ENCODE measurements around the gene PTGIS.
A peak's percentile ranks its signal among the peaks of the same experiment; 100 is the strongest.

The PTGIS gene

GRCh38 chr20:49516916-49517804 is 50.8 kb downstream of the PTGIS start:
- no peak for TF ChIP-seq Cebpa-rat (IDR thresholded peaks at IDR 0.05)
- no peaks in the 10 kb centered on the region for H3K27me3 ChIP-seq
- H3K9ac ChIP-seq, result no peak overlapping the region
- H3K4me1 ChIP-seq, result 0 out of 20 replicates have a peak, but pooled peaks cover 0 to 5% (median 0%) of the 10 kb centered on the region in 10 experiments
- H3K9me3 ChIP-seq (replicated peaks in 1 of 11), result no peaks in the 10 kb centered on the region
- H3K36me3 ChIP-seq, result no peaks in the 10 kb centered on the region
- H3K4me3 ChIP-seq, result no peak overlapping the region
- no peaks in the 10 kb centered on the region for H4K20me1 ChIP-seq
- no peak overlapping the region for H3K27ac ChIP-seq
- 0 out of 22 replicates have a peak overlapping the region, but pooled peaks of 1 of the 11 experiments have one; percentile 9 for H3K4me2 ChIP-seq

- H3K4me3 ChIP-seq, result no peak overlapping the region
- H3K27me3 ChIP-seq, result no peaks in the 10 kb centered on the region
- H3K36me3 ChIP-seq, result no peaks in the 10 kb centered on the region
- no peaks in the 10 kb centered on the region for H3K9me3 ChIP-seq (replicated peaks in 1 of 11)
- no peak overlapping the region for H3K4me2 ChIP-seq
- H3K9ac ChIP-seq, result no peak overlapping the region
- peaks cover 0 to 5% (median 4%) of the 10 kb centered on the region in 10 experiments; a peak in 7 of 20 replicates for H3K4me1 ChIP-seq
- no peaks in the 10 kb centered on the region for H4K20me1 ChIP-seq
- no peak overlapping the region for H3K27ac ChIP-seq
- no peak for TF ChIP-seq Cebpa-rat (IDR thresholded peaks at IDR 0.05)
These were observed 52.4 kb downstream of the PTGIS start for GRCh38 chr20:49515586-49515985.

- no peak overlapping the region for H3K4me3 ChIP-seq
These were observed 54.4 kb downstream of the PTGIS start for GRCh38 chr20:49513517-49513916.

GRCh38 chr20:49513009-49513408 is 54.9 kb downstream of the PTGIS start:
- no peak overlapping the region for H3K9ac ChIP-seq
- no peaks in the 10 kb centered on the region; a peak in 1 of 22 replicates for H4K20me1 ChIP-seq
- no peak overlapping the region for H3K27ac ChIP-seq
- no peak overlapping the region for H3K4me3 ChIP-seq
- no peaks in the 10 kb centered on the region for H3K9me3 ChIP-seq (replicated peaks in 1 of 11)
- no peaks in the 10 kb centered on the region for H3K27me3 ChIP-seq
- no peak overlapping the region for H3K4me2 ChIP-seq
- TF ChIP-seq Cebpa-rat (IDR thresholded peaks at IDR 0.05), result no peak
- no peaks in the 10 kb centered on the region for H3K36me3 ChIP-seq
- peaks cover 0 to 22% (median 14%) of the 10 kb centered on the region in 10 experiments; a peak in 16 of 20 replicates for H3K4me1 ChIP-seq

More at GRCh38 chr20:49513517-49513916, 54.4 kb downstream of the PTGIS start:
- Histone ChIP-seq H3K36me3 (no peaks in the 10 kb centered on the region), H3K9me3 (replicated peaks in 1 of 11) (no peaks in the 10 kb centered on the region), H3K9ac (no peak overlapping the region), H3K4me2 (no peak overlapping the region), H4K20me1 (no peaks in the 10 kb centered on the region), H3K4me1 (peaks cover 0 to 17% (median 9%) of the 10 kb centered on the region in 10 experiments; a peak in 14 of 20 replicates), H3K27ac (no peak overlapping the region), H3K27me3 (no peaks in the 10 kb centered on the region)
- no peak for TF ChIP-seq Cebpa-rat (IDR thresholded peaks at IDR 0.05)

GRCh38 chr20:49511788-49512525 is 56.0 kb downstream of the PTGIS start:
- peaks cover 0 to 32% (median 23%) of the 10 kb centered on the region in 10 experiments; a peak in 16 of 20 replicates for H3K4me1 ChIP-seq
- H3K36me3 ChIP-seq, result no peaks in the 10 kb centered on the region
- no peak overlapping the region for H3K4me3 ChIP-seq
- H3K4me2 ChIP-seq, result no peak overlapping the region
- no peak overlapping the region for H3K9ac ChIP-seq
- no peak overlapping the region for H3K27ac ChIP-seq
- H3K27me3 ChIP-seq, result no peaks in the 10 kb centered on the region
- no peaks in the 10 kb centered on the region; a peak in 1 of 22 replicates for H4K20me1 ChIP-seq
- H3K9me3 ChIP-seq (replicated peaks in 1 of 11), result no peaks in the 10 kb centered on the region
- no peak for TF ChIP-seq Cebpa-rat (IDR thresholded peaks at IDR 0.05)

- no peak for TF ChIP-seq Cebpa-rat (IDR thresholded peaks at IDR 0.05)
- no peak overlapping the region for H3K4me3 ChIP-seq
- H3K9me3 ChIP-seq (replicated peaks in 1 of 11), result no peaks in the 10 kb centered on the region
- H3K9ac ChIP-seq, result no peak overlapping the region; a peak in 1 of 22 replicates
- no peaks in the 10 kb centered on the region for H3K36me3 ChIP-seq
- H3K27me3 ChIP-seq, result no peaks in the 10 kb centered on the region
- H3K4me1 ChIP-seq, result peaks cover 4 to 46% (median 36%) of the 10 kb centered on the region in 10 experiments; a peak in 19 of 20 replicates
- no peak overlapping the region for H3K27ac ChIP-seq
- H3K4me2 ChIP-seq, result peak overlapping the region in 3 of 11 experiments; percentile 17 to 33 (median 30); a peak in 3 of 22 replicates
- H4K20me1 ChIP-seq, result peaks cover 0 to 2% (median 0%) of the 10 kb centered on the region in 11 experiments; a peak in 2 of 22 replicates
These were observed 57.3 kb downstream of the PTGIS start for GRCh38 chr20:49510562-49511122.

- Histone ChIP-seq H3K36me3 (no peaks in the 10 kb centered on the region), H3K4me1 (peaks cover 19 to 66% (median 56%) of the 10 kb centered on the region in 10 experiments), H3K9me3 (replicated peaks in 1 of 11) (no peaks in the 10 kb centered on the region), H3K4me2 (peak overlapping the region in 8 of 11 experiments; percentile 5 to 88 (median 20); a peak in 14 of 22 replicates), H3K27me3 (no peaks in the 10 kb centered on the region), H3K4me3 (no peak overlapping the region), H3K9ac (no peak overlapping the region; a peak in 1 of 22 replicates), H4K20me1 (peaks cover 0 to 4% (median 0%) of the 10 kb centered on the region in 11 experiments; a peak in 2 of 22 replicates), H3K27ac (peak overlapping the region in 2 of 11 experiments; percentile 11 to 29; a peak in 3 of 22 replicates)
- TF ChIP-seq Cebpa-rat (IDR thresholded peaks at IDR 0.05), result peak in 3 of 11 experiments; percentile 41 to 74 (median 60); a peak in 5 of 22 replicates
These were observed 59.3 kb downstream of the PTGIS start for GRCh38 chr20:49508435-49509199.

- Histone ChIP-seq H3K9ac (no peak overlapping the region; a peak in 1 of 22 replicates), H3K36me3 (no peaks in the 10 kb centered on the region), H3K27ac (no peak overlapping the region), H3K27me3 (no peaks in the 10 kb centered on the region), H3K9me3 (replicated peaks in 1 of 11) (no peaks in the 10 kb centered on the region), H3K4me1 (peaks cover 19 to 72% (median 60%) of the 10 kb centered on the region in 10 experiments), H3K4me3 (no peak overlapping the region), H4K20me1 (peaks cover 0 to 4% (median 0%) of the 10 kb centered on the region in 11 experiments; a peak in 2 of 22 replicates), H3K4me2 (peak overlapping the region in 8 of 11 experiments; percentile 5 to 88 (median 20); a peak in 14 of 22 replicates)
- TF ChIP-seq Cebpa-rat (IDR thresholded peaks at IDR 0.05), result no peak
These were observed 60.0 kb downstream of the PTGIS start for GRCh38 chr20:49507741-49508434.

Data from BLaER1 treated with 17β-estradiol and CSF1 and Interleukin-3, amounts not matched to agents 10 nM and 100 nM (cell line).